Psoas muscle (tissue), 8 donors: ENCODE measurements around the gene PLEKHN1. TPM values are rescaled to one million over a fixed set of nuclear protein-coding genes. Genes with fewer than 3 reads are reported as not detected.

Experiments used
- ATAC-seq, 4 donors: fragments of 200-7000 bp; cut with Tn5 transposase; one replicate each; pipeline ENCODE4 v1.9.1; 2020; ENCODE audit warnings: moderate library complexity in 3 of 4, mild to moderate bottlenecking in 2 of 4
- DNase-seq, 2 donors: peaks; one replicate each; pipeline ENCODE4 v3.0.0-alpha.2; 2020
- H3K27ac ChIP-seq: fragments of 200-600 bp; one replicate; pipeline ENCODE4 v1.8.0; 2022
- H3K27me3 ChIP-seq, 3 donors: fragments of 200-600 bp in 1 of 3; one replicate each; pipeline versions ENCODE4 v1.6.1 to v1.8.0; 2013 to 2022; ENCODE audit warnings: low read length in 2 of 3, mild to moderate bottlenecking in 2 of 3, moderate library complexity in 1 of 3; ENCODE audit not compliant: insufficient read depth in 3 of 3
- H3K36me3 ChIP-seq, 2 donors: fragments of 200-600 bp in 1 of 2; one replicate each; pipeline versions ENCODE4 v1.6.1 to v1.8.0; 2013 to 2022; ENCODE audit warnings: low read depth in 1 of 2, mild to moderate bottlenecking in 1 of 2, moderate library complexity in 1 of 2; ENCODE audit not compliant: insufficient read depth in 1 of 2
- H3K4me1 ChIP-seq: fragments of 200-600 bp; one replicate; pipeline ENCODE4 v1.8.0; 2022
- H3K4me3 ChIP-seq: fragments of 200-600 bp; one replicate; pipeline ENCODE4 v1.8.0; 2022; ENCODE audit warnings: mild to moderate bottlenecking
- H3K9me3 ChIP-seq: fragments of 200-600 bp; one replicate; pipeline ENCODE4 v1.8.0; 2022
- CTCF ChIP-seq: fragments of 200-600 bp; IDR thresholded peaks from one replicate; pipeline ENCODE4 v1.8.0; 2022; ENCODE audit warnings: antibody characterized with exemption
- WGBS, 3 donors: extraction: QIAGEN DNeasy Blood & Tissue Kit; methylation state at CpG; one replicate each; pipeline versions ENCODE4 v1.1.6 to v1.1.7; 2013; 5-methylcytosine and 5-hydroxymethylcytosine counted together
- intact Hi-C, 2 donors: fragments of 100-400 bp; cut with DNase I; formaldehyde crosslinking; loops; one replicate each; pipeline versions ENCODE4 v1.11.0 to v1.14.2; 2022
- polyA plus RNA-seq, 3 donors: library from polyadenylated mRNA; stranded (reverse); fragments of 200-250 nt; gene quantifications; one replicate each; pipeline ENCODE4 v1.2.3, GENCODE V29; 2013
- total RNA-seq, 4 donors: library from RNA; stranded (reverse); fragmentation: NEBNext Ultra II Directional in 2 of 4; extraction: Animal tissue kit (Norgen Biotek cat#: 25700) in 2 of 4; gene quantifications; one replicate each; pipeline versions ENCODE4 v1.2.1 to v1.2.4, GENCODE V29; 2021 to 2023
- donor health status: healthy with polysubstance abuse.
- donor health status: DM: no; HTN: no; CAD: no; lungs with moderate emphysema.
- donor health status: Bipolar disorder and iron deficiency.
- donor health status: healthy.
- donor health status: DM: yes; HTN: yes; CAD: no.
- donor health status: DM: no; HTN: no; CAD: no.
- donor health status: DM: no; HTN: no; CAD: no.
- donor health status: DM: yes; HTN: yes; CAD: no.

Gene PLEKHN1
- total and polyA plus RNA-seq, 7 donors, result 0.03 TPM; not detected in 6

- no peak for DNase-seq
- WGBS, 3 donors, result 91 to 95% (median 94%) methylated on average over 10 of the region's 10 CpGs
- Histone ChIP-seq H3K4me3 (no peak overlapping the region), H3K9me3 (no peaks in the 10 kb centered on the region), H3K27me3 (peaks cover 0 to 30% (median 11%) of the 10 kb centered on the region in 3 donors), H3K4me1 (peaks cover 4% of the 10 kb centered on the region), H3K36me3 (no peaks in the 10 kb centered on the region), H3K27ac (no peak overlapping the region)
- TF ChIP-seq CTCF, result no peak
- ATAC-seq, result no peak
- intact Hi-C loops, result no loop called here
These were observed 55.6 kb downstream of the PLEKHN1 start for GRCh38 chr1:1021920-1022259.

DNA sequence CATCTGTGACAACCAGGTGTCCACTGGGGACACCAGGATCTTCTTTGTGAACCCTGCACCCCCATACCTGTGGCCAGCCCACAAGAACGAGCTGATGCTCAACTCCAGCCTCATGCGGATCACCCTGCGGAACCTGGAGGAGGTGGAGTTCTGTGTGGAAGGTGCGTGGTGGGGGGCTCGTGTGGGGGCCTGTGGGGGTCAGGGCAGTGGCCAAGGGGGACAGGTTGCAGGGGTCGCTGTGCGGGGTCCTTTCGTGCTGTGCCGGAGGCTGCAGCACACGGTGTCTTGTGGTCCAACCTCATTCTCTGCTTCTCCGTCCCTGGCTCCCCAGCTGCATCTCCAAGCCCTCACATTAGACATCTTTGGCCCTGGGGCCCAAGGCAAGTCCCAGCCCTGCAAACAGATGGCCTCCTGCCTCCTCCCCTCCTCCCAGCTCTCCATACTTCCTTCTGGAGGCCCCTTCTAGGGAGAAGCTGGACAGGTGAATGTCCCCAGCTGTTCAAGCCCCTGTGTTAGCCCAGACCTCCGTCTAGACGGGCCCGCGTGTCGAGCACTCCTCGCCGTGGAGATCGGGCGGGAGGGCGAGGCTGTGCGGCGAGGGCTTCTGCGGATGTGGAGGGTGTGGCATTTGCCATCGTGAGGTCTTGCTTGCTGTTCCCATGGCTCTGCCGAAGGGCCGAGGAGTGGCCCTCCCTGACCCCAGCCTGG, 56.2 kb downstream of the PLEKHN1 start:
- no peaks in the 10 kb centered on the region for H3K9me3 ChIP-seq
- no peak for TF ChIP-seq CTCF
- WGBS, 3 donors, result 76 to 80% (median 79%) methylated on average over 24 to 27 of the region's 27 CpGs
- no peak overlapping the region for H3K27ac ChIP-seq
- ATAC-seq (no peak), DNase-seq (no peak)
- H3K27me3 ChIP-seq, result peaks cover 0 to 35% (median 11%) of the 10 kb centered on the region in 3 donors
- H3K36me3 ChIP-seq, result no peaks in the 10 kb centered on the region
- no peak overlapping the region for H3K4me3 ChIP-seq
- H3K4me1 ChIP-seq, result peaks cover 4% of the 10 kb centered on the region
- intact Hi-C loops, result no loop called here

DNA sequence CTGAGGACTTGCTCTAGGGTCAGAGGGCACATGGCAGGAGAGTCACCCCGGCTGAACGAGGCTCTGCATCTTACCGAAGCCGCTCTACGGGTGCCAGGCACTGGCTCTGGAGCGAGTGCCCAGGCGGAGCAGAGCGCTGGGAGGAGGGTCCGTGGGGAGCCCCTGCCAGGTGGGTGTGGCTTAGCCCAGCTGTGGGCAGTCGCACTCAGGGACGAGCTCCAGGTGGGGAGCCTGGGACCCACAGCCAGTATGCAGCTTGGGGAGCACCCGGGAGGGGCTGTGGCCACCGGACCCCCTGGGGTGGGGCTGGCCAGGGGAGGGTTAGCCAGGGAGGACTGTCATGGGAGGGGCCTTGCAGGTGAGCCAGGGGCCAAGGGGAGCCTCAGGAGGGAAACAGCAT, 57.4 kb downstream of the PLEKHN1 start:
- no peak for DNase-seq
- peaks cover 4% of the 10 kb centered on the region for H3K4me1 ChIP-seq
- 52 to 58% (median 52%) methylated on average over 12 to 13 of the region's 13 CpGs for WGBS, 3 donors
- intact Hi-C loops, result no loop called here
- no peaks in the 10 kb centered on the region for H3K36me3 ChIP-seq
- H3K27ac ChIP-seq, result no peak overlapping the region
- no peak for TF ChIP-seq CTCF
- no peaks in the 10 kb centered on the region for H3K9me3 ChIP-seq
- H3K4me3 ChIP-seq, result no peak overlapping the region
- no peak for ATAC-seq
- H3K27me3 ChIP-seq, result peaks cover 0 to 38% (median 15%) of the 10 kb centered on the region in 3 donors

GRCh38 chr1:1024149-1024770, 58.0 kb downstream of the PLEKHN1 start:
- H3K36me3 ChIP-seq, result no peaks in the 10 kb centered on the region
- peaks cover 4% of the 10 kb centered on the region for H3K4me1 ChIP-seq
- no peak overlapping the region for H3K27ac ChIP-seq
- intact Hi-C loops, result no loop called here
- 88 to 97% (median 89%) methylated on average over 9 of the region's 9 CpGs for WGBS, 3 donors
- no peak overlapping the region for H3K4me3 ChIP-seq
- ATAC-seq (no peak), DNase-seq (no peak)
- peaks cover 0 to 38% (median 15%) of the 10 kb centered on the region in 3 donors for H3K27me3 ChIP-seq
- H3K9me3 ChIP-seq, result no peaks in the 10 kb centered on the region
- TF ChIP-seq CTCF, result no peak
